Endothelial cell of umbilical vein (primary cell): Measurements from ENCODE around the gene POU6F1. TPM values are rescaled to one million over a fixed set of nuclear protein-coding genes. Genes with fewer than 3 reads are reported as not detected.

Source experiments
- BruUV-seq: library from RNA; stranded (reverse); fragments of 400-500 nt; replicated peaks from 2 replicates; lab custom pipeline; 2021; lab: Mats Ljungman, UMichigan
- CTCF ChIA-PET: fragments of 300-600, 350-600 bp; sonication (Branson Sonifier 250); formaldehyde crosslinking; loops from one replicate; lab custom pipeline; 2021; ENCODE audit warnings: antibody characterized with exemption, inconsistent platforms; lab: Charles Lee
- POLR2A ChIA-PET: fragments of 300-600, 350-600 bp; sonication (Branson Sonifier 250); formaldehyde crosslinking; loops from one replicate; lab custom pipeline; 2021; ENCODE audit warnings: antibody characterized with exemption, inconsistent platforms; lab: Charles Lee
- DNase-seq: peaks from one replicate; pipeline ENCODE4 v3.0.0-alpha.2; 2011; ENCODE audit warnings: low read depth, low spot score
- FAIRE-seq: peaks from 2 replicates; lab custom pipeline; 2011; peaks lifted over from hg19 to GRCh38; lab: Jason Lieb, UNC
- H2AFZ ChIP-seq: 2 replicates; pipeline ENCODE4 v1.6.0; 2012; ENCODE audit warnings: low read depth, low read length, control low read depth, inconsistent platforms
- H3K27ac ChIP-seq: 2 replicates; pipeline ENCODE4 v1.5.1; 2011; ENCODE audit warnings: low read depth, mild to moderate bottlenecking, control low read depth, low read length, moderate library complexity; ENCODE audit not compliant: insufficient read depth
- H3K27me3 ChIP-seq, 2 experiments: 2 replicates each; pipeline versions ENCODE4 v1.6.0 to v1.6.1; 2011; ENCODE audit warnings: low read length in 2 of 2, mixed read lengths in 1 of 2; ENCODE audit not compliant: control insufficient read depth in 2 of 2, insufficient read depth in 2 of 2
- H3K36me3 ChIP-seq, 2 experiments: 2 replicates in 1 of 2; 3 replicates in 1 of 2; pipeline ENCODE4 v1.5.1; 2011; ENCODE audit warnings: low read length in 2 of 2, mild to moderate bottlenecking in 1 of 2, moderate library complexity in 1 of 2; ENCODE audit not compliant: control insufficient read depth in 2 of 2, insufficient read depth in 2 of 2; ENCODE audit errors: extremely low read depth in 1 of 2
- H3K4me1 ChIP-seq: 3 replicates; pipeline ENCODE4 v1.5.1; 2011; ENCODE audit warnings: mild to moderate bottlenecking, low read length; ENCODE audit not compliant: control insufficient read depth, insufficient read depth; ENCODE audit errors: extremely low read depth
- H3K4me2 ChIP-seq: 2 replicates; pipeline ENCODE4 v1.6.1; 2011; ENCODE audit warnings: low read length, control low read depth, mixed read lengths; ENCODE audit not compliant: insufficient read depth
- H3K4me3 ChIP-seq, 3 experiments: fragments of 200-600 bp in 1 of 3; sonication (generic), shearing (Covaris generic) in 1 of 3; replicated peaks in 1 of 3; 2 replicates each; pipeline ENCODE4 v1.5.1; 2011 to 2016; ENCODE audit warnings: control low read depth in 3 of 3, low read length in 3 of 3, mild to moderate bottlenecking in 2 of 3, inconsistent platforms in 1 of 3, low read depth in 1 of 3, moderate library complexity in 1 of 3; ENCODE audit not compliant: insufficient read depth in 1 of 3
- H3K79me2 ChIP-seq: 2 replicates; pipeline ENCODE4 v1.6.0; 2012; ENCODE audit warnings: low read length, inconsistent platforms; ENCODE audit not compliant: control insufficient read depth, insufficient read depth
- H3K9ac ChIP-seq: replicated peaks from 2 replicates; pipeline ENCODE3; 2011; ENCODE audit warnings: low read length, control low read depth; ENCODE audit not compliant: insufficient read depth; ENCODE audit errors: extremely low read depth
- H3K9me1 ChIP-seq: replicated peaks from 3 replicates; pipeline ENCODE4 v1.6.0; 2011; ENCODE audit warnings: mild to moderate bottlenecking, low read length; ENCODE audit not compliant: control insufficient read depth, insufficient read depth; ENCODE audit errors: extremely low read depth
- H3K9me3 ChIP-seq: replicated peaks from 2 replicates; pipeline ENCODE4 v1.5.1; 2012; ENCODE audit warnings: low read length, inconsistent platforms; ENCODE audit not compliant: control insufficient read depth, insufficient read depth
- H4K20me1 ChIP-seq: replicated peaks from 2 replicates; pipeline ENCODE3; 2011; ENCODE audit warnings: mild to moderate bottlenecking, low read length; ENCODE audit not compliant: control insufficient read depth, insufficient read depth; ENCODE audit errors: extremely low read depth
- CTCF ChIP-seq, 2 donors: IDR thresholded peaks; 1 replicate in 1 of 2; 2 replicates in 1 of 2; pipeline ENCODE4 v1.5.1; 2011; ENCODE audit warnings: low read length in 2 of 2, mild to moderate bottlenecking in 2 of 2, moderate library complexity in 2 of 2, control low read depth in 1 of 2, inconsistent platforms in 1 of 2, low read depth in 1 of 2; ENCODE audit not compliant: insufficient read depth in 1 of 2; ENCODE audit errors: extremely low read depth in 1 of 2
- EZH2 ChIP-seq: IDR thresholded peaks from 2 replicates; pipeline ENCODE4 v1.6.1; 2012; ENCODE audit warnings: borderline replicate concordance, low read depth, mild to moderate bottlenecking, moderate library complexity, low read length, inconsistent platforms; ENCODE audit not compliant: severe bottlenecking
- FOS ChIP-seq: IDR thresholded peaks from 2 replicates; pipeline ENCODE4 v1.6.1; 2011; ENCODE audit warnings: mild to moderate bottlenecking, low read length, moderate library complexity, borderline replicate concordance; ENCODE audit not compliant: insufficient read depth
- GATA2 ChIP-seq: IDR thresholded peaks from 2 replicates; pipeline ENCODE4 v1.7.0; 2011; ENCODE audit warnings: low read depth, mild to moderate bottlenecking, moderate library complexity, mixed read lengths, low read length; ENCODE audit not compliant: insufficient read length, insufficient read depth
- JUN ChIP-seq: IDR thresholded peaks from 2 replicates; pipeline ENCODE4 v1.6.1; 2011; ENCODE audit warnings: borderline replicate concordance, low read depth; ENCODE audit not compliant: insufficient read length, insufficient read depth
- MYC ChIP-seq: IDR thresholded peaks from one replicate; pipeline ENCODE4 v1.6.1; 2011; ENCODE audit warnings: mild to moderate bottlenecking, low read depth, low read length
- POLR2A ChIP-seq: IDR thresholded peaks from 2 replicates; pipeline ENCODE4 v1.6.1; 2012; ENCODE audit warnings: low read depth, mild to moderate bottlenecking, control low read depth, low read length
- POLR2AphosphoS5 ChIP-seq: IDR thresholded peaks from 2 replicates; pipeline ENCODE4 v1.6.1; 2012; ENCODE audit warnings: low read depth, mild to moderate bottlenecking, control low read depth, low read length, moderate library complexity; ENCODE audit not compliant: insufficient read depth
- dilution Hi-C: fragments of 300-500 bp; cut with MboI; formaldehyde crosslinking; loops from one replicate; pipeline ENCODE4 v1.15.0; 2019; ENCODE audit warnings: low sequenced_read_pairs; ENCODE audit not compliant: extremely low pct_ligation_motif_present
- intact Hi-C: fragments of 100-400 bp; cut with micrococcal nuclease; formaldehyde crosslinking; loops from one replicate; pipeline ENCODE4 v1.10.0; 2022
- polyA plus RNA-seq, 4 experiments: library from polyadenylated mRNA; depleted of rRNA in 3 of 4; stranded (reverse) in 3 of 4; unstranded in 1 of 4; fragments of >200 nt; gene quantifications; 2 replicates each; pipeline versions ENCODE4 v1.2.1 to v1.2.3, GENCODE V29; 2011 to 2012; ENCODE audit warnings: missing spikeins in 1 of 4
- total RNA-seq: library from RNA; stranded (reverse); gene quantifications from 2 replicates; pipeline ENCODE4 v1.2.3, GENCODE V29; 2021
- TF ChIP-seq, protein P1 (sequence below): IDR thresholded peaks from 2 replicates; pipeline ENCODE4 v1.6.1; 2011; ENCODE audit not compliant: insufficient read depth, insufficient read length

POU6F1 gene
- total and polyA plus RNA-seq, 2 donors (not counting 3 experiments of a cell fraction or from before 2014, with no cell fraction given) = 5.4 to 14.4 TPM

DNA sequence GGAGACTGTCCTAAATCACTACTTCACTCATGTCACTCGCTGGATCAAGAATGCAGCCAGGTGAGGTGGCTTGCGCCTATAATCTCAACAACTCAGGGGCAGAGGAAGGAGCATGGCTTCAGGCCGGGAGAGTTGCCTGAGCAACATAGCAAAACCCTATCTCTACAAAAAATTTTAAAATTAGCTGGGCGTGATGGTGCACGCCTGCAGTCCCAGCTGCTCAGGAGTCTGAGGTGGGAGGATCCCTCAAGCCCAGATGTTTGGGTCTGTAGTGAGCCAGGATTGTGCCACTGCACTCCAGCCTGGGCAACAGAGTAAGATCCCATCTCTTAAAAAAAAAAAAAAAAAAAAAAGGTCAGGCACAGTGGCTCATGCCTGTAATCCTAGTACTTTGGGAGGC is 46.4 kb upstream of the POU6F1 start:
- no peak for DNase-seq
- TF ChIP-seq GATA2 (no peak), CTCF (IDR thresholded peaks at IDR 0.05; ENCODE audit: extremely low read depth in 1 of 2, insufficient read depth in 1 of 2, low read depth in 1 of 2, low read length in 2 of 2) (no peak), POLR2AphosphoS5 (no peak), EZH2 (no peak), MYC (no peak), FOS (no peak), POLR2A (no peak), JUN (no peak)
- TF ChIP-seq, protein P1, sequence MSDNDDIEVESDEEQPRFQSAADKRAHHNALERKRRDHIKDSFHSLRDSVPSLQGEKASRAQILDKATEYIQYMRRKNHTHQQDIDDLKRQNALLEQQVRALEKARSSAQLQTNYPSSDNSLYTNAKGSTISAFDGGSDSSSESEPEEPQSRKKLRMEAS = no peak
- Histone ChIP-seq H3K9me3 (no peaks in the 10 kb centered on the region), H3K9me1 (no peaks in the 10 kb centered on the region), H3K4me3 (no peak overlapping the region), H2AFZ (no peak overlapping the region), H3K4me1 (peaks cover 8% of the 10 kb centered on the region), H3K27ac (no peak overlapping the region), H3K36me3 (no peaks in the 10 kb centered on the region), H3K27me3 (no peaks in the 10 kb centered on the region), H3K79me2 (peaks cover 37% of the 10 kb centered on the region), H3K4me2 (no peak overlapping the region), H4K20me1 (no peaks in the 10 kb centered on the region), H3K9ac (no peak overlapping the region)
- POLR2A ChIA-PET = no interaction called here
- dilution Hi-C loops = no loop called here
- CTCF ChIA-PET = interaction anchor here (0.6 to 4.8 kb wide), 4 partner anchors 12 to 76 kb away, joined by 3 to 24 read pairs (median 4); no protein-coding TSS in a partner anchor
- intact Hi-C loops = no loop called here
- BruUV-seq = no TSS peak
- FAIRE-seq = no peak
